Measurements from ENCODE around the gene JMJD7. TPM values are rescaled to one million over a fixed set of nuclear protein-coding genes. Genes with fewer than 3 reads are reported as not detected.

JMJD7 gene
- total RNA-seq: 1 to 10 TPM; 1.7 to 2.4 TPM

GRCh38 chr15:41827880-41828806 lies at the start of gene JMJD7:
JMJD7 (plus strand) TSS chr15:41828092; CDS start chr15:41828125, 33 bp downstream.

GRCh38 chr15:41838400-41838897 lies 10.6 kb downstream of the JMJD7 start, which contains the start of gene PLA2G4B:
PLA2G4B (plus strand) TSS chr15:41838847; CDS start chr15:41838914, 67 bp downstream.

Small RNA genes lying within 50 kb of the gene (small RNA-seq; reads per million reads assigned to genes)
- gene JMJD7-PLA2G4B (0 reads per million in 2 donors), gene MIR4310 (0 reads per million in 2 donors), gene RNA5SP393 (0 reads per million in 2 donors)

Other genes starting within 250 kb of the JMJD7 start
- 10 to 100 TPM; 42.0 to 44.6 TPM for gene MGA, start 167.7 kb upstream of the JMJD7 start, total RNA-seq
- 10 to 100 TPM; 26.0 to 37.2 TPM for gene MAPKBP1, start 53.6 kb upstream of the JMJD7 start, total RNA-seq
- 1 to 10 TPM in 1 of 2 donors, under 1 TPM in 1; 0.33 to 1.0 TPM for gene PLA2G4B, start 10.8 kb downstream of the JMJD7 start, total RNA-seq
- gene SPTBN5, start 66.0 kb downstream of the JMJD7 start, total RNA-seq: 1 to 10 TPM; 3.0 to 3.8 TPM
- 10 to 100 TPM; 39.2 to 68.9 TPM for gene EHD4, start 144.5 kb downstream of the JMJD7 start, total RNA-seq
- gene PLA2G4E, start 192.9 kb downstream of the JMJD7 start, total RNA-seq: not detected

Data from melanocyte of skin (primary cell).